Measurements from ENCODE around the gene FAM124B.

- TF ChIP-seq, protein P1, sequence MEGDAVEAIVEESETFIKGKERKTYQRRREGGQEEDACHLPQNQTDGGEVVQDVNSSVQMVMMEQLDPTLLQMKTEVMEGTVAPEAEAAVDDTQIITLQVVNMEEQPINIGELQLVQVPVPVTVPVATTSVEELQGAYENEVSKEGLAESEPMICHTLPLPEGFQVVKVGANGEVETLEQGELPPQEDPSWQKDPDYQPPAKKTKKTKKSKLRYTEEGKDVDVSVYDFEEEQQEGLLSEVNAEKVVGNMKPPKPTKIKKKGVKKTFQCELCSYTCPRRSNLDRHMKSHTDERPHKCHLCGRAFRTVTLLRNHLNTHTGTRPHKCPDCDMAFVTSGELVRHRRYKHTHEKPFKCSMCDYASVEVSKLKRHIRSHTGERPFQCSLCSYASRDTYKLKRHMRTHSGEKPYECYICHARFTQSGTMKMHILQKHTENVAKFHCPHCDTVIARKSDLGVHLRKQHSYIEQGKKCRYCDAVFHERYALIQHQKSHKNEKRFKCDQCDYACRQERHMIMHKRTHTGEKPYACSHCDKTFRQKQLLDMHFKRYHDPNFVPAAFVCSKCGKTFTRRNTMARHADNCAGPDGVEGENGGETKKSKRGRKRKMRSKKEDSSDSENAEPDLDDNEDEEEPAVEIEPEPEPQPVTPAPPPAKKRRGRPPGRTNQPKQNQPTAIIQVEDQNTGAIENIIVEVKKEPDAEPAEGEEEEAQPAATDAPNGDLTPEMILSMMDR (IDR thresholded peaks at IDR 0.05): no peak
- no peak for TF ChIP-seq POLR2AphosphoS5 (IDR thresholded peaks at IDR 0.05)
- no peak for TF ChIP-seq EP300 (IDR thresholded peaks at IDR 0.05)
- TF ChIP-seq POLR2A (IDR thresholded peaks at IDR 0.05): no peak
These were observed 36.6 kb downstream of the FAM124B start for GRCh38 chr2:224365331-224365730.

All from suprapubic skin (tissue), 4 donors.